ENCODE measurements around the gene RYR1.
"Not testable (repeated sequence)": the region's sequence is repeated elsewhere in the genome, so short reads cannot be mapped to it uniquely, and the experiment has no call there.

DNA sequence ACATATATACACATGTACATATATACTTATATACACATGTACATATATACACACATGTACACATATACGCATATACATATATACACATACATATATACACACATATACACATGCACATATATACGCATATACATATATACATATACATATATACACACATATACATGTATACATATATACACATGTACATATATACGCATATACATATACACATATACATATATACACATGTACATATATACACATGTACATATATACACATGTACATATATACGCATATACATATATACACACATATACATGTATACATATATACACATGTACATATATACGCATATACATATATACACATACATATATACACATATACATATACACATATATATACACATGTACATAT, 169.4 kb downstream of the RYR1 start:
- TF ChIP-seq, protein P1, sequence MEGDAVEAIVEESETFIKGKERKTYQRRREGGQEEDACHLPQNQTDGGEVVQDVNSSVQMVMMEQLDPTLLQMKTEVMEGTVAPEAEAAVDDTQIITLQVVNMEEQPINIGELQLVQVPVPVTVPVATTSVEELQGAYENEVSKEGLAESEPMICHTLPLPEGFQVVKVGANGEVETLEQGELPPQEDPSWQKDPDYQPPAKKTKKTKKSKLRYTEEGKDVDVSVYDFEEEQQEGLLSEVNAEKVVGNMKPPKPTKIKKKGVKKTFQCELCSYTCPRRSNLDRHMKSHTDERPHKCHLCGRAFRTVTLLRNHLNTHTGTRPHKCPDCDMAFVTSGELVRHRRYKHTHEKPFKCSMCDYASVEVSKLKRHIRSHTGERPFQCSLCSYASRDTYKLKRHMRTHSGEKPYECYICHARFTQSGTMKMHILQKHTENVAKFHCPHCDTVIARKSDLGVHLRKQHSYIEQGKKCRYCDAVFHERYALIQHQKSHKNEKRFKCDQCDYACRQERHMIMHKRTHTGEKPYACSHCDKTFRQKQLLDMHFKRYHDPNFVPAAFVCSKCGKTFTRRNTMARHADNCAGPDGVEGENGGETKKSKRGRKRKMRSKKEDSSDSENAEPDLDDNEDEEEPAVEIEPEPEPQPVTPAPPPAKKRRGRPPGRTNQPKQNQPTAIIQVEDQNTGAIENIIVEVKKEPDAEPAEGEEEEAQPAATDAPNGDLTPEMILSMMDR (conservative IDR thresholded peaks at IDR 0.05; ENCODE audit: low read length): not testable (repeated sequence)
- TF ChIP-seq EZH2phosphoT487 (IDR thresholded peaks at IDR 0.05; ENCODE audit: borderline replicate concordance): not testable (repeated sequence)

Measured in Loucy (cell line).